ENCODE measurements around the gene ROBO4. TPM values are rescaled to one million over a fixed set of nuclear protein-coding genes. Genes with fewer than 3 reads are reported as not detected.

The ROBO4 gene
- total and polyA plus RNA-seq, 2 of the 13 experiments (the other 11 are each of a cell fraction or from before 2014, with no cell fraction given), result 0.07 to 1.1 TPM

GRCh38 chr11:124875943-124876817, 21.5 kb downstream of the ROBO4 start (continued):
- TF ChIP-seq HDAC1 (CRISPR knock-in tag; IDR thresholded peaks at IDR 0.05), result 0 out of 2 replicates have a peak, but pooled peaks have one; percentile 20
- 0 out of 2 replicates have a peak, but pooled peaks have one; percentile 54 for TF ChIP-seq SNAPC2 (CRISPR knock-in tag; IDR thresholded peaks at IDR 0.05)
- TF ChIP-seq CERS6 (CRISPR knock-in tag; IDR thresholded peaks at IDR 0.05), result no peak
- TF ChIP-seq POGZ (CRISPR knock-in tag; IDR thresholded peaks at IDR 0.05), result peak; percentile 54
- no peak for TF ChIP-seq ZNF431 (CRISPR knock-in tag; IDR thresholded peaks at IDR 0.05; ENCODE audit: borderline replicate concordance, low read depth)
- TF ChIP-seq, protein P1, sequence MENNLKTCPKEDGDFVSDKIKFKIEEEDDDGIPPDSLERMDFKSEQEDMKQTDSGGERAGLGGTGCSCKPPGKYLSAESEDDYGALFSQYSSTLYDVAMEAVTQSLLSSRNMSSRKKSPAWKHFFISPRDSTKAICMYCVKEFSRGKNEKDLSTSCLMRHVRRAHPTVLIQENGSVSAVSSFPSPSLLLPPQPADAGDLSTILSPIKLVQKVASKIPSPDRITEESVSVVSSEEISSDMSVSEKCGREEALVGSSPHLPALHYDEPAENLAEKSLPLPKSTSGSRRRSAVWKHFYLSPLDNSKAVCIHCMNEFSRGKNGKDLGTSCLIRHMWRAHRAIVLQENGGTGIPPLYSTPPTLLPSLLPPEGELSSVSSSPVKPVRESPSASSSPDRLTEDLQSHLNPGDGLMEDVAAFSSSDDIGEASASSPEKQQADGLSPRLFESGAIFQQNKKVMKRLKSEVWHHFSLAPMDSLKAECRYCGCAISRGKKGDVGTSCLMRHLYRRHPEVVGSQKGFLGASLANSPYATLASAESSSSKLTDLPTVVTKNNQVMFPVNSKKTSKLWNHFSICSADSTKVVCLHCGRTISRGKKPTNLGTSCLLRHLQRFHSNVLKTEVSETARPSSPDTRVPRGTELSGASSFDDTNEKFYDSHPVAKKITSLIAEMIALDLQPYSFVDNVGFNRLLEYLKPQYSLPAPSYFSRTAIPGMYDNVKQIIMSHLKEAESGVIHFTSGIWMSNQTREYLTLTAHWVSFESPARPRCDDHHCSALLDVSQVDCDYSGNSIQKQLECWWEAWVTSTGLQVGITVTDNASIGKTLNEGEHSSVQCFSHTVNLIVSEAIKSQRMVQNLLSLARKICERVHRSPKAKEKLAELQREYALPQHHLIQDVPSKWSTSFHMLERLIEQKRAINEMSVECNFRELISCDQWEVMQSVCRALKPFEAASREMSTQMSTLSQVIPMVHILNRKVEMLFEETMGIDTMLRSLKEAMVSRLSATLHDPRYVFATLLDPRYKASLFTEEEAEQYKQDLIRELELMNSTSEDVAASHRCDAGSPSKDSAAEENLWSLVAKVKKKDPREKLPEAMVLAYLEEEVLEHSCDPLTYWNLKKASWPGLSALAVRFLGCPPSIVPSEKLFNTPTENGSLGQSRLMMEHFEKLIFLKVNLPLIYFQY (CRISPR knock-in tag; IDR thresholded peaks at IDR 0.05; ENCODE audit: borderline replicate concordance), result no peak
- TF ChIP-seq STAG1 (CRISPR knock-in tag; IDR thresholded peaks at IDR 0.05), result peak; percentile 53
- TF ChIP-seq, protein P2, sequence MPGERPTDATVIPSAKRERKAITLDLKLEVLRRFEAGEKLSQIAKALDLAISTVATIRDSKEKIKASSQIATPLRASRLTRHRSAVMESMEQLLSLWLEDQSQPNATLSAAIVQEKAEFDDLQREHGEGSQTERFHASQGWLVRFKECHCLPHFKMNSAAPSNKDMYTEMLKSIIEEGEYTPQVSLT (CRISPR knock-in tag; IDR thresholded peaks at IDR 0.05; ENCODE audit: borderline replicate concordance, low read depth), result no peak
- TF ChIP-seq KAT8 (CRISPR knock-in tag; IDR thresholded peaks at IDR 0.05), result 0 out of 2 replicates have a peak, but pooled peaks have one; percentile 13
- TF ChIP-seq HCFC1 (IDR thresholded peaks at IDR 0.05; ENCODE audit: low read depth, low read length), result no peak
- TF ChIP-seq ZNF441 (CRISPR knock-in tag; IDR thresholded peaks at IDR 0.05; ENCODE audit: borderline replicate concordance), result peak; percentile 59; the same call in 1 of the 2 replicates
- 0 out of 2 replicates have a peak, but pooled peaks have one; percentile 43 for TF ChIP-seq MEIS2 (CRISPR knock-in tag; IDR thresholded peaks at IDR 0.05)
- no peak for TF ChIP-seq SOX13 (IDR thresholded peaks at IDR 0.05)
- no peak for TF ChIP-seq SOX13 (CRISPR knock-in tag; conservative IDR thresholded peaks at IDR 0.05 in 1 of 2, IDR thresholded peaks at IDR 0.05 in 1 of 2)
- TF ChIP-seq POLR2G (IDR thresholded peaks at IDR 0.05; ENCODE audit: low read depth, low read length), result peak; percentile 47; the same call in 1 of the 2 replicates
- TF ChIP-seq HNRNPLL (IDR thresholded peaks at IDR 0.05; ENCODE audit: low read depth, low read length, poor library complexity, severe bottlenecking), result peak; percentile 99
- no peak for TF ChIP-seq ZNF264 (CRISPR knock-in tag; IDR thresholded peaks at IDR 0.05)
- TF ChIP-seq MAX (IDR thresholded peaks at IDR 0.05), result peak; percentile 72
- no peak for TF ChIP-seq HOXA9 (CRISPR knock-in tag; IDR thresholded peaks at IDR 0.05; ENCODE audit: borderline replicate concordance)
- TF ChIP-seq MAF1 (CRISPR knock-in tag; IDR thresholded peaks at IDR 0.05; ENCODE audit: borderline replicate concordance), result 0 out of 2 replicates have a peak, but pooled peaks have one; percentile 54
- TF ChIP-seq ZBTB1 (CRISPR knock-in tag; IDR thresholded peaks at IDR 0.05; ENCODE audit: borderline replicate concordance), result no peak
- TF ChIP-seq, protein P3, sequence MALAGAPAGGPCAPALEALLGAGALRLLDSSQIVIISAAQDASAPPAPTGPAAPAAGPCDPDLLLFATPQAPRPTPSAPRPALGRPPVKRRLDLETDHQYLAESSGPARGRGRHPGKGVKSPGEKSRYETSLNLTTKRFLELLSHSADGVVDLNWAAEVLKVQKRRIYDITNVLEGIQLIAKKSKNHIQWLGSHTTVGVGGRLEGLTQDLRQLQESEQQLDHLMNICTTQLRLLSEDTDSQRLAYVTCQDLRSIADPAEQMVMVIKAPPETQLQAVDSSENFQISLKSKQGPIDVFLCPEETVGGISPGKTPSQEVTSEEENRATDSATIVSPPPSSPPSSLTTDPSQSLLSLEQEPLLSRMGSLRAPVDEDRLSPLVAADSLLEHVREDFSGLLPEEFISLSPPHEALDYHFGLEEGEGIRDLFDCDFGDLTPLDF (CRISPR knock-in tag; IDR thresholded peaks at IDR 0.05), result peak; percentile 61; the same call in 1 of the 2 replicates
- TF ChIP-seq ZFP37 (CRISPR knock-in tag; IDR thresholded peaks at IDR 0.05; ENCODE audit: borderline replicate concordance), result peak; percentile 50; the same call in 1 of the 2 replicates

Data from HepG2 (cell line).